CD4-positive, alpha-beta T cell treated with Interleukin-6 for 4 hours (primary cell): Measurements from ENCODE around the gene TEAD3.
"Not testable (repeated sequence)": the region's sequence is repeated elsewhere in the genome, so short reads cannot be mapped to it uniquely, and the experiment has no call there.

Source experiments
- DNase-seq: peaks from one replicate; pipeline ENCODE4 v3.0.0-alpha.2; 2020; ENCODE audit warnings: mixed read lengths

The TEAD3 gene

DNA sequence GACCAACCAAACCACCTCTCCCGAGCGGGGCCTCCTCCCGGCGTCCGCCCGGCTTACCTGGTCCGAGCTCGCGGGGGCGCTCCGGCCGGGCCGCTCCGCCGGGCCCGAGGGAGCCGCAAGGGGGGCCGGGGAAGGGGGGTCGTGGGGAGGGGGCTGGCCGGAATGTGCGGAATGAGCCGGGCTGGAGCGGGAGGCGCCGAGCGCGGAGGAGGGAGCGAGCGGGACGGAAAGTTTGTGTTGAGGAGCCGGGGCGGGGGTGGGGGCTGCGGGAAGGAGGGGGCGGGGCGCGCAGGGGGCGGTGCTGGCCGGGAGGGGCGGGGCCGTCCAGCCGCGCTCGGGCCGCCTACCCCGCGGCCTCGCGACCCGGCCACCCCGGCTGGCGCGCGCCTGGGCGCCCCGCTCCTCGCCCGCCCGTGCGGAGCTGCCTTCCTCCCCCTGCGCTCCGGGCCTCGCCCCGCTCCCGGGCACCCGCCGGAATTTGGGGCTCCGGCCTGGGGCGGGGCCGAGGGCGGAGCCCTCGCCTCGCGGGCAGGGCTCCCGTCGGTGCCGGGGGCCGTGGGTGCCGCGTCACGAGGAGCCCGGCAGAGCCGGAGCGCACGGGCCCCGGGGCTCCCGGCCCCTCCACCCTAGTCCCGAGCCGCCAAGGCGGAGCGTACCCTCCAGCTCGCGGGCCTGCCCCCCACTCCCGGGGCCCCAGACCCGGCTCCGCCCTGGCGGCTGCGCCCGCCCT is at the start of gene TEAD3:
TEAD3 (minus strand) TSS at position 239 of the 730 bp plus-strand sequence.
- peak; percentile 65 for DNase-seq

DNA sequence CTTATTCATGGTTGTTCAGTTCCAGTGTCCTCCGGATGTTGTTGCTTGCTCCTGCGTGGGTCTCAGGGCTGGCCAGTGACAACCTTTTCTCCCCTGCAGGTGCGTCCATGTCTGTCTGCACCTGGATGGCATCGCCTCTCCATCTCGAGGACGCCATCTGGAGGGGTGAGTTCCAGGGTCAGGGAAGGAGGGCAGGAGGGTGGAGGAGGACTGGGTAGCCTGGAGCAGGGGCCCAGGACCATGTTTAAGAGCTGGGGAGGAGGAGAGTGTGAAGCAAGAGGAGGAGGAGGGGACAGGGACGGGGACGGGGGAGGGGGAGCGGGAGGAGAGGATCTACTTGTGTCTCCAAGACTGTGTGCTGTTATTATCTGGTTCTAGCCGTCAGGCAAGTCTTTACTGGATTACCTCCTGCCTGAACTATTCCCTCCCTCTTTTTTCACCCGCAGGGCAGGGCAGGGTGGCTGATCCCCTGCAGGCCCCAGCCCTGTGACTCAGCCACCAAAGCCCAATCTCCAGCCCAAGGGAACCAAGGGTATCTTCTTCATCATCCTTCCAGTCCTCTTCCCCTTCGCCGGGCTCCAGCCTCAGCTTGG is 48.0 kb upstream of the TEAD3 start:
- no peak for DNase-seq

DNA sequence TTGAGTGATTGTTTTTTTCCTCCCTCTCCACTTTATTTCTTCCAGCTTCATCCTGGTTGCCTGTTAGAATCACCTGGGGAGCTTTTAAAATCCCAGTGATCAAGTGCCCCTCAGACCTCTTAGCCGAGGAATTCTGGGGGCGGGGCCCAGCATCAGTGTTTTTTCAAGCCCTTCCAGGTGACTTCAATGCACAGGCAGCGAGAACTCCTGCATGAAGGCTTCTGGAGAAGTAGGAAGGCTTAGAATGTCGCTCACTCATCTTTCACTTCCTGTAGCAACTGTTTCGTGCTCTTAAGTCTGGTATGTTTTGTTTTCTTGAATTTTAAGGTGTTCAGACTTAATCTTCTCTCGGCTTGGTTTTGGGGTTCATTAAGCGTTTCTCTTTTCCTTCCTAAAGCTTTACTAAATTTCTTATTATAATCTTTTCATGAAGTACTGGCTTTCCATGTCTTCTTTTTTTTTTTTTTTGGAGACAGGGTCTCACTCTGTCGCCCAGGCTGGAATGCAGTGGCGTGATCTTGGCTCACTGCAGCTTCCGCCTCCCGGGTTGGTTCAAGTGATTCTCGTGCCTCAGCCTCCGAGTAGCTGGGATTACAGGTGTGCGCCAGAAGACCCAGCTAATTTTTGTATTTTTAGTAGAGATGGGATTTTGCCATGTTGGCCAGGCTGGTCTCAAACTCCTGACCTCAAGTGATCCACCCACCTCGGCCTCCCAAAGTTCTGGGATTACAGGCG is 46.7 kb upstream of the TEAD3 start:
- DNase-seq: no peak

DNA sequence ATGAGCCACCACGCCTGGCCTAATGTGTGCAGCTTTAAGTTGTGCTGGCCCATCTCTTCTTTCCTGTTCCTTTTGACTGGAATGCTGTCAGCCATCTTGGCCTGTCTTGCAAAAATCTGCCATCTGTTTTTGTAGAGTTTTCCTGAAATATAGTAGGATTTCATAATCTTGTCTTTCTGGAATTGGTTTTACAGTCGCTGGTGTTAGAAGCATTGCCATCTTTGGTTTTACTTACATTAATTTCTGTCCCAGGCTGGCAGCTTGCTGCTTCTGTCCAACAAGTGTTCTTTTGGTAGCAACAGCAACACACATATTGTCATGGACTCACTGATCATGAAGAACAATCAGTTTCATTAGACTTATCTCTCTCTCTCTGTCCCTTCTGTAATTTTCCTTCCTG is 45.0 kb upstream of the TEAD3 start:
- no peak for DNase-seq

DNA sequence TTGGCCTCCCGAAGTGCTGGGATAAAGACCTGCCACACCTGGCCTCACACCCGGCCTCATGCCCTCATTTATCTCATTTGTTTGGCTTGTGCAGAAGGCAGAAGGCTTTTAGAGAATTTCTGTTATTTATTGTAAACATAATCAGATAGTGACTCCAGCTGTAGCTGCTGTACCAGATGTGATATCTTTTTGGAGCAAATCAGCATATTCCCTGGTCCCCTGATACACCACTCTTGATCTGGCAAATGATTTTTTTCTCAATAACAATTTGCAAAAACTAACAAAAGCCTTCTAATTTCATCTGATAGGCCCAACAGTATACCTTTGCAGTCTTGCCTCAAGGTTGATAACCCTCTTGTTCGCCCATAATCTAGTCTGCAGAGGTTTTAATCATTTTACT is 42.3 kb upstream of the TEAD3 start:
- no peak for DNase-seq

DNA sequence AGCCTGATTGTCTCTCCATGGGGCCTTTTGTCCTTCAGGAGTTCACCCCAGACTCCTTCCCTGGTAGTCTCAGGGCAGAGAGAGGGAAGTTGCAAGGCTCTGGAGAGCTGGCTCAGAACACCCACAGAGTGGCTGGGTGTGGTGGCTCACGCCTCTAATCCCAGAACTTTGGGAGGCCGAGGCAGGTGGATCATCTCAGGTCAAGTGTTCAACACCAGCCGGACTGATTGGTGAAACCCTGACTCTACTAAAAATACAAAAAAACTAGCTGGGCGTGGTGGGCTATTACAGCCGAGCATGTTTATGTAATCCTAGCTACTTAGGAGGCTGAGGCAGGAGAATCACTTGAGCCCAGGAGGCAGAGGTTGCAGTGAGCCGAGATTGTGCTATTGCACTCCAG is 39.0 kb upstream of the TEAD3 start:
- not testable (repeated sequence) for DNase-seq

DNA sequence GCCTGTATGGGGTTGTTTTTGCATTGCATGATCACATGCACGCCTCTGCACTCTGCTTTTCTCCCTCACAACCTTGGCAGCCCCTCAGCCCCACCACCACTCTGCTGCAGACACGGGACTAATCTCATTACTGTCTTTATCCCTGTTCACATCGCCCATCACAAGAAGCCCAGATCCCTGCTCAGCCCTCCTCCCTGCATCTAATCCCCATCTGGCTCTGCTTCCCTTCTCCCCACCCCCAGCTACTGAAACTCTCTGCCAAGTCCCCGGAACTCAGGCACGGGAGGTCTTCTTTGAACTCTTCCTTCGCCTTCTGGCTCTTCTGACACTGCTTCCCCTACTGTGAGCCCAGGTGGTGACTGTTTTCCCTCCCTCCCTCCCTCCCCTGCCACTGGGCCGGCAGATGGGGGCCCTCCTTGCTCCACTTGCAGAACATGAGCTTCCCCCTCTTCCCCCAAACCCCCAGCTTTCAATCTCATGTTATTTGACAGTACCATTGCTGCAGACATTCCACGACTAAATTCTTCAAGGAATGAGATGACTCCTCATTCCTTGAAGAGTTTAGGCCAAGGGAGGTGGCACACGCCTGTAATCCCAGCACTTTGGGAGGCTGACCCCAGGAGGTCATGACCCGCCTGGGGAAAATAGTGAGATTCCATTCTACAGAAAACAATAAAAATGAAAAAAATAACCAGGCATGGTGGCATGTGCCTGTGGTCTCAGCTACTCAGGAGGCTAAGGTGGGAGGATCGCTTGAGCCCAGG is 37.7 kb upstream of the TEAD3 start:
- no peak for DNase-seq

DNA sequence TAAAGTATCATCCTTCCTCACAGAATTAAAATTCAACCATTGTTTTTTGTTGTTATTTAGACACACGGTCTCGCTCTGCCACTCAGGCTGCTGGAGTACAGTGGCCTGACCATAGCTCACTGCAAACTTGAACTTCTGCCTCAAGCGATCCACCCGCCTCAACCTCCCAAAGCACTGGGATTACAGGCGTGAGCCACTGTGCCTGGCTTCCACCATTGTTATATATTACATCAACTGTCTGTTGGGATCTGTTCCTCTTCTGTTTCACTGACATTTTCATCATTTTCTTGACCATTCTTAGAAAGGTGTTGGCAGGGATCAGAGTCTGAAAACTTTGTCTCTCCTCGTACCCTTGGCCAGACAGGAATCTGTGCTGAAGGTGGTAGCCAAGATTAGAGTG is 37.1 kb upstream of the TEAD3 start:
- DNase-seq: no peak

DNA sequence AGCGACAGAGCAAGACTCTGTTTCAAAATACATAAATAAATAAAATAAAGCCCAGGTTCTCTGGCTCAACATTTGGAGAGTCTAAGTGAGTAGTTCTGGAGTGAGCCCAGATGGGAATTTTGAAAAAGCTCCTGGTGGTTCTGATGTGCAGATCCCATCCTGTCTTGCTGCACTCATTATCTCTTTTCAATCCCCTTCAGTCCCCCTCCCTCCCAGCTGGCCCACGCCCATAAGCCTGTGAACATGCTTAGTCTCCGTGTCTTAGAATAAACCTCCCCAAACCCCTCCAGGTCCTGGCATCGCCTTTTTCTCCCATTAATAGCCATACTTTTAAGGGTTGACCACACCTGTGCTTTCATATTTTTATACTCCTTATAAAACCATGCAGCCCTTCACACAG is 35.2 kb upstream of the TEAD3 start:
- DNase-seq: no peak

DNA sequence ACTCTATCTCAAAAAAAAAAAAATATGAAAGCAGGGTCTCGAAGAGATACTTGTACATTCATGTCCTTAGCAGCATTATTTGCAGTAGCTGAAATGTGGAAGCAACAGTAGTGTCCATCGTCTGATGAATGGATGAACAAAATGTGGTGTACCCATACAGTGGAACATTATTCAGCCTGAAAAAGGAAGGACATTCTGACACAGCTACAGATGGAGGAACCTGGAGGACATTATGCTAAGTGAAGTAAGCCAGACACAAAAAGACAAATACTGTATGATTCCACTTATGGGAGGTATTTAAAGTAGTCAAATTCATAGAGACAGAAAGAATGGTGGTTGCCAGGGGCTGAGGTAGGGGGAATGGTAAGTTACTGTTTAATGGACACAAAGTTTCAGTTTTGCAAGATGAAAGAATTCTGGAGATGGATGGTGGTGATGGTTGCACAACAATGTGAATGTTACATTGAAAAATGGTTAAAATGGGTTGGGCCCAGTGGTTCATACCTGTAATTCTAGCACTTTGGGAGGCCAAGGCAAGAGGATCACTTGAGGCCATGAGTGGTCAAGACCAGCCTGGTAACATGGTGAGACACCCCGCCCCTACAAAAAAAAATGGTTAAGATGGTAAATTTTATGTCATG is 27.6 kb upstream of the TEAD3 start:
- DNase-seq: no peak

DNA sequence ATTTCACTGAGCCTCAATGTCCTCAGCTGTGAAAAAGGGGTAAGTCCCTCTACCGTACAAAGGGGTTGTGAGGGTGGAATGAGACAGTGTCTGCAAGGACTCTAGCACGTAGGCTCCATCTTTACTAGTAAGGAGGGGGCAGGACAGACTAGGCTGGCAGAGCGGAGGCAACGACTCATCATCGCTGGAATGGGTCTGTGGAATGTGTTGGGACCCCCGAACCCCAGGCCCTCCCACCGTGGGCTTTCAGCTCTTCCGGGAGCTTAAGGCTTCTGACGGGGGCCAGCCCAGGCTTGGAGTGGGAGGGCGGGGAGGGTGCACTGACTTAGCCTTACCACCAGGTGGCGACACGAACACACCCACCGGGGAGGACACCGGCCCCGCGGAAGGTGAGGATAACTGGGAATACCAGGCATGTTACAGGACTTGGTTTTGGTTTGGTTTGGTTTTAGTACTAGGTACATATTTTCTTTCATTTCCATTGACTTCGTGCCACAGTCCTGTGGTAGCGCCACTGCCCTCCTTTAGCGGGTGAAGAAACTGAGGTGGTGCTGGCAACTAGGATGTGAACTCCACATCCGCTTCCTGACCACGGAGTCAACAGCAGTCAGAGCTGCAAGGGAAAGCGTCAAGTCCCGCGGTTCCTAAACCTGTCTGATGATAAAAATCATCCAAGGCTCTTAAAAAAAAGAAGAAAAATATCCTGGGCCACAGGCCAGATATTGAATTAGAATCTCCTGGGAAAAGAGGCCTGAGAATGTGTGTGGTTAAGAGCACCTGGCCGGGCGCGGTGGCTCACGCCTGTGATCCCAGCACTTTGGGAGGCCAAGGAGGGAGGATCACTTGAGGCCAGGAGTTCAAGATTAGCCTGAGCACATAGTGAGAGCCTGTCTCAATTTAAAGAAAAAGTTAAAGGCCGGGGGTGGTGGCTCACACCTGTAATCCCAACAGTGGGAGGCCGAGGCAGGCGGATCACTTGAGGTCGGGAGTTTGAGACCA is 26.1 kb upstream of the TEAD3 start:
- DNase-seq: peak; percentile 79

DNA sequence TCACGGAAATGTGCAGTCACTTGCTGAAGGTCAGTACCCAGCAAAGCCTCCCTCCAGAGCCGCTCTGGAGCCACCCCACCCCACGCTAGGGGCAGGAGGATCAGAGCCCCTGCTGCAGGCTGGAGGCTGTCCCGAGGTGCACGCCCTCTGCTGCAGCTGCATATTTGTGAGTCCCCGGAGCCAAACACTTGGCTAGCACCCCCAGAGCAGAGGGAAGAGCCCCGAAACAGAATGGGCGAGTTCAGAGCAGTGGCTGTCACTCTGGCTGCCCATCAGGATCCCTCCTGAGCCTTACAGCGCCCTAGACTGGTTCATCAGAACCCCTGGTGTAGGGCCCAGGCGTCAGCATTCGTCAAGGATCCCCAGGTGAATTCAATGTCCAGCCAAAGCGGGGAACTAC is 25.3 kb upstream of the TEAD3 start:
- DNase-seq: no peak

DNA sequence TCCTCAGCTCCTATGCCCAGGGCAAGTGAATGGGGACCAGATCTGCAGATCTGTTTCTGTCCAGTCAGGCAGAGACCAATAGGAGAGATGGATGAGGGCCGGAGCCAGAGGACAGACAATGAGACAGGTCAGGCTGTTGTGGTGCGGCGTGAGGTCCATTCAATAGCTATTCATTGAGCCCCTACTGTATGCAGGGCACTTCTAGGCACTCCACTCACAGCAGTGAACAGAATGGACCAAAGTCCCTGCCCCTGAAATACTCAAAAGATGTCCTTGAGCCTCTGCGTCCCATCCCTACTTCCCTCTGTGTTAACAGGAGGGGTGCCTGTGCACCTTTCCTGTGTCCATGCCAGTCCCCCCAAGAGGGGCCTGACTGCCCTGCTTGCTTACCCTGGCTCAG is 24.4 kb upstream of the TEAD3 start:
- DNase-seq: no peak

DNA sequence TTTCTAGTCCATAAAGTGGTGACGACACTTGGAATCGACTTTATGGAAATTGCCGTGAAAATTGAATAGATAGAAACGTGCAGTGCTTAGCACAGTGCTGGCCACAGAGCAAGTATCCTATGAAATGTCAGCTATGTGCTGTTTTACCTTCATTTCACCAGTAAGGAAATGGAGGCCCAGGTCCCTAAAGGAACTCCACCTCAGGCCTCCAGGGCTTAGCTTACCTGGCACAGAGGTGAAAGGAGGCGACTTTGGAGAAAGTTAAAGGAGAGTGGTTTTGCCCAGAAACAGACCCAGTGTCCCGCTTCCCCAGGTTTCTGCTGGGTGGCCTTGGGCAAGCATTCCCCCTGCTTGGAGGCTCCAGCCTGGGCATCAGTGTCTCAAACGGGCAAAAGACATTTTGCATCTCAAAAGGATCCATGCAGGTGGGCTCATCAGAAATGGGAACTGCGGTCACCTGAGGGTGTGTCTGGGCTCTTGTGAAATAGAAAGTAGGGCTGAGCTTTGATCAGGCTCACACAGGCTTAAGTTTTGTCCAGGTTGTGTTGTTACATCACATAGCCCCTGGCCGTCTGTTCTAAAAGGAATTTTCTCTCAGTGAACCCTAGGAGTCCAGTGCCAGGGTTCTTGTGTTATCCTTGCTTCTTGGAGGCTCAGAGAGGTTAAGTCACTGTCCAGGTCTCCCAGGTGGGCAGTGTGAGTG is 22.6 kb upstream of the TEAD3 start:
- DNase-seq: no peak

DNA sequence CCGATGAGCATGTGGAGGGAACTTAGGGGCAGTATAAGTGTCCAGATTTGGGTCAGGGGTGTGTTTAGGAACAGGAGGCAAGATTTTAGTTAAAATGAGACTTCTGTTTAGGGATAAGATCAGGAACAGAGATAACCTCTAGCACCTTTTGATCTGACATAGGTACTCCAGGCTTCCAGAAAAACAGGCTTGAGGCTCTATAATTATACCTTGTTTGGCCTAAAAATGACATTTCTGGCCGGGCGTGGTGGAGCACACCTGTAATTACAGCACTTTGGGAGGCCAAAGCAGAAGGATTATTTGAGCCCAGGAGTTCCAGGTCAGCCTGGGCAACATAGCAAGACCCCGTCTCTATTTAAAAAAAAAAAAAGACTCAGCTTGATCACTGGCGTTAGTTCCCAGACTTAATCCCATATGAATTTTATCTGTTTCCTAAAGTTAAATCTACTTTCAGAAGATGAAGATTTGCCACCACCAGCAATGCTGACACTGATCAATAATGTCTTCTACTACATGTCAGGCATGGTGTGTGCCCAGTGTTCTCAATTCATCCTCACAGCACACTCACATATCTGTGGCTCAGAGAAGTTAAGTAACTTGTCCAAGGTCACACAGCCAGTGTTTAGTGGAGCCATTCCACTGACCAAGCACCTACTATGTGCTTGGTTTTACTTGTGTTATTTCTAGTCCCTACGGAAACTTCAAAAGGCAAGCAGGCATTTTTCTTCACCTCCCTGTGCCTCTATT is 21.9 kb upstream of the TEAD3 start:
- DNase-seq: no peak

DNA sequence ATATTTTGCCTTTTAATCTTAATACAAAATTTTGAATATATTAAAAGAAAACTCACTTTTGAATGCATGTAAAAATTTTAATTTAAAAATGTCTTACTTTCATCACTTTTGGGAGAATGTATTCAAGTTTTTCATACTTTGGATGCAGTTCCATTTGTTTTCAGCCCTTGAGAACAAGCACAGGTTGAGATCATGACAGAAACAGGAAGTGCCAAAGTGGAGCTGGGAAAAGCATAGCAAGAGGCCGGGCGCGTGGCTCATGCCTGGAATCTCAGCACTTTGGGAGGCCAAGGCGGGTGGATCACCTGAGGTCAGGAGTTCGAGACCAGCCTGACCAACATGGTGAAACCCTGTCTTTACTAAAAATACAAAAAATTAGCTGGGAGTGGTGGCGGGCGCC is 21.1 kb upstream of the TEAD3 start:
- DNase-seq: not testable (repeated sequence)

DNA sequence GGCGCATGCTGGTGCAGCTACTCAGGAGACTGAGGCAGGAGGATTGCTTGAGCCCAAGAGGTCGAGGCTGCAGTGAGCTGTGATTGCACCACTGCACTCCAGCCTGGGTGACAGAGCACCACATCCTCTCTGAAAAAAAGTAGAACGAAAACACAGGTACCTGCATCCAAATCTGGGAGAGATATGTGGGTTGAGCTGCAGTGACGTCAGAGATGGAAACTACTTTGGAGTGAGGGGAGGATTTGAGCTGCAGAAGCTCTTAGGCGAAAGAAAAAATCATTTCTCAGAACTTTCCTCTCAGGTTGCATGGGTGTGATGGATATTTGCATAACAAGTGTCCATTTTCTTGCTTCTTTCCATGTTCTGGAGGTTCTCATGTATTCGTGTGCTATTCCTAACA is 19.8 kb upstream of the TEAD3 start:
- no peak for DNase-seq

DNA sequence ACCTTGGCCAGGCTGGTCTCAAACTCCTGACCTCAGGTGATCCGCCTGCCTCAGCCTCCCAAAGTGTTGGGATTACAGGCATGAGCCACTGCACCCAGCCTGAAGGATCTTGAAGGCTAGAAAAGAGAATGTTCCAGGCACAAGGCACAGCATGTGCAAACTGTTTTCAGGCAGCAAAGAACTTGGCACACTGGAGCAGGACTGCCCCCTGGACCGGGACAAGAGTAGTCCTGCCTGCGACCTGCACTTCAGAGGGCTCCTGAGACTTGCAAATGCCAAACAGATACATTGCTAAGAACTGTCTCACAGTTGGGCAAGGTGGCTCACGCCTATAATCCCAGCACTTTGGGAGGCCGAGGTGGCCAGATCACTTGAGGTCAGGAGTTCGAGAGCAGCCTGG is 19.1 kb upstream of the TEAD3 start:
- DNase-seq: not testable (repeated sequence)

DNA sequence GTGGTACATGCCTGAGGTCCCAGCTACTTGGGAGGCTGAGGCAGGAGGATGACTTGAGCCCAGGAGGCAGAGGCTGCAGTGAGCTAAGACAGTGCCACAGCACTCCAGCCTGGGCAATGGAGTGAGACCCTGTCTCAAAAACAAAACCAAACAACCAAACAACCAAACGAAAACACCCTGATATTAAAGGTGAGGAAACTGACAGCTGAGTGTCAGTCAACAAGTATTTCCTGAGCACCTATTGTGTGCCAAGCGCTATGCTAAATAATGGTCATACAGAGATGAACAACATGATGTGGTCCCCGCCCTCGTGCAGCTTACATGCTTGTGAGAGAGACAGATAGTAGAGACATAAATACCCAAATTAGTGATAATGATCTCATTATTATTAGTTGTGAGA is 17.7 kb upstream of the TEAD3 start:
- no peak for DNase-seq

DNA sequence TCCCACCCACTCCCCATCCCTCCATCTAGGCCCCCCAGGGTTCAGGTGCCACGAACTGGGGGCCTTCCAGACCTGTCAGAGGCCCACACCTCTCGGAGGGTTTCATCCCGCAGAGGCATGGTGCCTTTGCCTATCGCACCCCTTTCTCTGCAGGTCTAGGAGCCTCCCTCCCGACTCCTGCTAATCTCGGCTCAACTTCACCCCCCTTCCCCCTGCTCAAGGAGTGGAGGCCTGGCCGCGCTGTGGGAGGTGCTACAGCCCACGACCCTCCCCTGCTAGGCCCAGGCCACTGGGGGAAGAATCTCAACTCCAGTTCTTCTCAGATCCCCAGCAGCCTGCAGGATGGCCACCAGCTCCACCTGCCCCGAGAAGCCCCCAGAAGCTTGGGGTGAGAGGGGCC is 15.9 kb upstream of the TEAD3 start, which contains the start of gene TULP1:
TULP1 (minus strand) TSS at position 157 of the 400 bp plus-strand sequence; CDS start at position 119, 38 bp downstream.
- DNase-seq: no peak
